Measurements from ENCODE around the gene NPY2R.

- no peak for TF ChIP-seq CTCF (IDR thresholded peaks at IDR 0.05; ENCODE audit: low read length)
- TF ChIP-seq EZH2 (IDR thresholded peaks at IDR 0.05; ENCODE audit: borderline replicate concordance, low read length): no peak
Measured at GRCh38 chr4:155227131-155227530, 18.7 kb downstream of the NPY2R start.
